Stimulated activated naive CD4-positive, alpha-beta T cell treated with Interleukin-2 at 50 U/mL for 16 hours (primary cell): ENCODE data around the gene ADAD2.

ENCODE experiments used
- DNase-seq: peaks from one replicate; lab custom pipeline; 2025; lab: John Stamatoyannopoulos, UW

ADAD2 gene

DNA sequence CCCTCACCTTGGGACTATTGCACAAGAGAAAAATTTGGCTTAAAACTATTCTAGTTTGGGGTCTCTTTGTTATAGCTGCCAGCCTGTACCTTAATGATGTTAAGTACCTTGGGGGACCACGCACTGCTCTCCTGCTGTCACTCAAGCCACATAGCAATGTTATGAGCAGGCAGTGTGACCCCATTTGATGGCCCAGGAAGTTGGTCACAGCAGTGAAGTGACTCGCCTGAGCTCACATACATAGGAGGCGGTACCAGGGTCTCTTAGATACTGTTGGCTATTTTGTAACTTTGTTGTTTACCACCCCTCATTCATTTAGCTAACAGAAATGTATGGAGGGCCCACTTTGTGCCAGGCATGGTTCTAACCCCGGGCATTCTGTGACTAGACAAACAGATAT is 32.5 kb downstream of the ADAD2 start:
- DNase-seq, result no peak

DNA sequence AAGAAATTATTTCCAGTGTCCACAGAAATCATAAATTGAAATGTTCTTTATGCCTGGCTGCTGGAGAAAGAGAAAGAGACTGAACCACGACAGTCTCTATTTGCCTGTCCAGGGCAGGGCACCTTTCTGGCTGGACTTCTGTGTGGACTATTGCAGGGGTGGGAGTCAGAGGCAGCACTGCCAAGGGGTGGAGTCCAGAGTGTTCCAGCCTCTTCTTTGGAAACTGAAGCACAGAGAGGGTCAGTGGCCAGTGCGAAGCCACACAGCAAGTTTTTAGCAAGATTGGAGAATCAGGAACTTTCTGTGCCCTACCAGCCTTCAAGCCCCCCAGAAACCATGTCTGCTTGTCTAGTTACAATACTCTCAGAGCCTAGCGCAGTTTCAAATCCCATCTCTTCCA is 33.6 kb downstream of the ADAD2 start:
- no peak for DNase-seq

- DNase-seq, result no peak
Observed at GRCh38 chr16:84225126-84225525, 34.2 kb downstream of the ADAD2 start.

GRCh38 chr16:84225571-84225970 is 34.6 kb downstream of the ADAD2 start:
- no peak for DNase-seq

- no peak for DNase-seq
Observed at GRCh38 chr16:84226026-84226425, 35.1 kb downstream of the ADAD2 start.

DNA sequence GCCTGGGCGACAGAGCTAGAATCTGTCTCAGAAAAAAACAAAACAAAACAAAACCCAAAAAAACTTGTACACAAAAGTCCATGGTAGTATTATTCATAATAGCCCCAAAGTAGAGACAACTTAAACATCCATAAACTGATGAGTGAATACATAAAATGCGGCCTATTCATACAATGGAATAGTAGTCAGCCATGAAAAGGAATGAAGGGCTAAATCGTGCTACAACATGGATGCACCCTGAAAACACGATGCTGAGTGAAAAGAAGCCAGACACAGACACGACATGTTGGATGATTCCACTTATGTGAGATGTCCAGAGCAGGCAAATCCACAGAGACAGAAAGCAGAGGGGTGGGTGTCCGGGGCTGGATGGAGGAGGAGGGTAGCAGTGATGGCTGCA is 36.6 kb downstream of the ADAD2 start:
- no peak for DNase-seq

- DNase-seq, result no peak
Observed at GRCh38 chr16:84228256-84228838, 37.4 kb downstream of the ADAD2 start.

- DNase-seq, result no peak
Observed at GRCh38 chr16:84229471-84229870, 38.5 kb downstream of the ADAD2 start.

DNA sequence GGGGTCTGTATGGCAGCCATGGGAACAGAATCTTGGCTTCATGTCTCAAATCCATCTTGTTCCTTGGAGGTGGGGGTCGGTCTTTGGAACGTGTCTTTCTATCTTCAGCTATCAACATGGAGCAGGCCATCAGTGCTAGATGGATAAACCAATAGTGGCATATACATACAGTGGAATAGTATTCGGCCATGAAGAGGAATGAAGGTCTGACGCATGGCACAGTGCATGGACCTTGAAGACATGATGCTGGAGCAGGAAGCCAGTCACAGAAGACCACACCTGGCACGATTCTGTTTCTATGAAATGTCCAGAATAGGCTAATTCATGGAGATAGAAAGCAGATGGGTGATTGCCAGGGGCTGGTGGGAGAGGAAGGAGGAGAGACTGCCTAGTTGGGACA is 41.1 kb downstream of the ADAD2 start:
- DNase-seq, result no peak

GRCh38 chr16:84232969-84233368 is 42.0 kb downstream of the ADAD2 start:
- DNase-seq, result no peak

DNA sequence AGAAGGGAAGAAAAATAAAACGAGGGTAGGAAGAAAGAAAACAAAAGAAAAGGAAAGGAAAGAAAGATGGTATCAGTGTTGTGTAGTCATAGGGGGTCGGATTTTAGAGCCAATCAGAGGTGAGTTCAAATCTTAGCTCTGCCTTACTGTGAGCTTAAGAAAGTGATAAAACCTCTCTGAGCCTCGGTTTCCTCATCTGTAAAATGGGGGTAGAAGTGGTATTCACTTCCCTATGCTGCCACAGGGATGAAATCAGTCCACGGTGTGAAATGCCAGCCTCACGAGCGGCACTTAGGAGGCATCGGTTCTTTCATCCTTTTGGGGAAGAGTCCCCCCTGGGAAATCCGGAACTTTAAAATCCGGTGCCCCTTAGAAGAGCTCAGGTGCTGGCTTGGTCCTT is 42.8 kb downstream of the ADAD2 start:
- DNase-seq, result no peak

GRCh38 chr16:84234321-84235241 is 43.6 kb downstream of the ADAD2 start:
- DNase-seq, result no peak

- no peak for DNase-seq
Observed at GRCh38 chr16:84236671-84237070, 45.7 kb downstream of the ADAD2 start.

DNA sequence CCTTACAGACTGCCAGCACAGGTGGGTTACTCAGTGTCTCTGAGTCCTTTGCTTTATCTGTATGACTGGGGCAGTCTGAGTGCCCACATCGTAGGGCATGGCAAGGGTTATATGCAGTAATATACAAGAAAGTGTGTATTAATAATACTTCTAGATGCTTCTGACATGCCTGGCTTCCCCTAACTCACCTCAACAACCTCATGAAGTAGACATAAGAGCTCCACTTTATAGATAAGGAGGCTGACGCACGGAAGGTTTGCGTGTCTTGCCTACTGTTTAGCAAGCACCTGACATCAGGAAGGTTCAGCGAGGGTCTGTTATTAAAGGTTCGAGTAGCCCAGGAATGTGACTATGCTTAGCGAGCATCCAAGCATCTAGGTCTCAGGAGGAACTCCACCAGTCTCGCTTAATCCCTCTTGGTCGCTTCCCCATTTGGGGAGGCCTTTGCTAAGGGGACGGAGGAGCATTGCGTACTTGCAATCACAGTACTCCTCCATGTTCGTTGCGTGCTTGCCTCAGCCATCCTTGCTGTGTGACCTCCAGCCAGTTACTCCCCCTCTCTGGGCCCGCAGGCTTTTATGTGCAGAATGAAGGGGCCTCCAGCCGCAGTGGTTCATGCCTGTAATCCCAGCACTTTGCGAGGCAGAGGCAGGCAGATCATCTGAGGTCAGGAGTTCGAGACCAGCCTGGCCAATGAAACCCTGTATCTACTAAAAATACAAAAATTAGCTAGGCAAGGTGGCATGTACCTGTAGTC is 47.2 kb downstream of the ADAD2 start:
- DNase-seq, result no peak

DNA sequence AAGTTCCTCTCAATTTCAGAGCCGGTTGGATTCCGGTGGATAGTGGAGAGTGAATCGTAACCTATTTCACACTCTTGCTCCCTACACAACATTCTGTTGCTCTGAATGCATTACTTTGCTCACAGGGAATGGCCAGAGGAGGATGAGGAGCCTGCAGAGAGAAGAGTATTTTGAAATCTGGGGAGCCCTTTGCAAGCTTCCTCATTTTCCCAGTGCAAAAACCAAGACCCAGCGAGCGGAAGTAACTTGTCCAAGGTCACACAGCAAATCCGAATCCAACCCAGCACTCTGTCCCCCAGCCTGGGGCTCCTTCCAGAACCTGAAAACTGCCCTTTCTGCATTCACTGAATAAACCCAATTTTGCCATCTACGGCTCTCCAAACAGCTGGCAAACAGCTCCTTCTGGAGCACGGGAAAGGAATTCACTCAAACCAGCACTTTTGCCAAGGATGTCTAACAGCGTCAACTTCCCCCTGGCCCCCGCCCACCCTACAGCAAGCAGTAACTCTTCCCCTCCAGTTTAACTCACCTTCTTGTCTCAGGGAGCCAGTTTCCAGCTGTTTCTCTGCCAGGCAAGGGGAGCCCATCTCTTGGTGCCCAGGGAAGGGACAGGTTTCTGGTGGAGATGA is 48.3 kb downstream of the ADAD2 start:
- no peak for DNase-seq

GRCh38 chr16:84239909-84240308 is 49.0 kb downstream of the ADAD2 start, which contains the start of gene KCNG4:
Gene KCNG4 (minus strand): TSS chr16:84240012. CDS start chr16:84237485, 2,527 bp downstream.
- DNase-seq, result no peak

DNA sequence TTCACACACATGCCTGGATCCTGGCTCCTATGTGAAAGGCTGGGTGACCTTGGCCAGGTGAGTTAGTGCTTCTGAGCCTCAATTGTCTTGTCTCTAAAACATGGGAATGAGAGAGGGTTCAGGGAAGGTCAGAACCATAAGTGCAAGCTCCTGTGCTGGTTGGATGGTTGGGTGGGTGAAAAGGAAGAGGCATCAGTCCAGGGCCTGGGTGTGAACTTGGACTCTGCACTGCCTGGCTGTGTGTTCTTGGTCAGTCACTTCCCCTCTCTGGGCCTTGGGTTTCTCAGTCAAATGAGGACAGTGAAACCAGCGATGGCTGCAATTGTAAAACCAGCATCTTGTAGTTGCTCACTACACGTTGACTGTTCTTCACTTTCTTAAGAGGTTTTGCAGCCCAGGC is 49.5 kb downstream of the ADAD2 start:
- no peak for DNase-seq

DNA sequence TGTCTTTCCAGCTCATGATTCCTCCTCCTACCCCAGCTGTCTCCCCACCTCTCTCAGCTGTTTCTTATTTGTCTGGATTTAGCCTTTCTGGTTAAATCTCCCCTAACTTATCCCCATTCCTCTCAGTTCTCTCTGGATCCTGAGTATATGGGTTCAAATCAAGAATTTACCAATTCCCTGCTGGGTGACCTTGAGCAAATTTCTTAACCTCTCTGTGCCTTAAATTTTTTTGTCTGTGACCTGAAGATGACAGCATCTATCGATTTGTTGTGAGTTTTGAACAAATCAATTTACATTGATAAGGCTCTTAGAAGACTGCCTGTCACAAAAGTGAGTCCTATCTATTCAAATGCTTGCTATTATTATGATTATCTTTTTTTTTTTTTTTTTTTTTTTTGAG is 50.8 kb downstream of the ADAD2 start:
- DNase-seq, result no peak

- no peak for DNase-seq
Observed at GRCh38 chr16:84242839-84243238, 51.9 kb downstream of the ADAD2 start.

DNA sequence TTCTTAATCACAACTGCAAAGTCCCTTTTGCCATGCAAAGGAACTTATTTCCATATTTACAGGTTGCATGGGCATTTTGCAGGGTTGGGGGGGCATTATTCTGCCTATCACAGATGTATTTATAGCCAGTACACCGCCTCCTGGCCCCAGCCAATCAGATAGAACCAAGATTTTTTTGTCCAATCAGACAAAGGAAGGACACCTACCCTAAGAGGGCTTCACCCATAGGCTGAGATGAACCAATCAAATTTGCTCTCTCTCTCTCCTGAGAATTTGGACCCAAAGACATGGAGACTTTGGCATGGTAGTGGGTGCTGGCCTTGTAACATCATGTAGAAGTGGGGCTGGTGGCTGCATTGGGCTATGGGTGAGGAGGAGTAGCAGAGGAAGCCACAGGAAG is 52.8 kb downstream of the ADAD2 start:
- DNase-seq, result no peak

GRCh38 chr16:84244728-84245127 is 53.8 kb downstream of the ADAD2 start:
- DNase-seq, result no peak

- DNase-seq, result no peak
Observed at GRCh38 chr16:84245956-84246678, 55.2 kb downstream of the ADAD2 start.
